NCI-H1105 (cell line): ENCODE measurements around the gene CTNNB1.
A peak's percentile ranks its signal among the peaks of the same experiment; 100 is the strongest.

ENCODE experiments used
- DNase-seq: peaks from one replicate; lab custom pipeline; 2025; lab: John Stamatoyannopoulos, UW

The CTNNB1 gene

DNA sequence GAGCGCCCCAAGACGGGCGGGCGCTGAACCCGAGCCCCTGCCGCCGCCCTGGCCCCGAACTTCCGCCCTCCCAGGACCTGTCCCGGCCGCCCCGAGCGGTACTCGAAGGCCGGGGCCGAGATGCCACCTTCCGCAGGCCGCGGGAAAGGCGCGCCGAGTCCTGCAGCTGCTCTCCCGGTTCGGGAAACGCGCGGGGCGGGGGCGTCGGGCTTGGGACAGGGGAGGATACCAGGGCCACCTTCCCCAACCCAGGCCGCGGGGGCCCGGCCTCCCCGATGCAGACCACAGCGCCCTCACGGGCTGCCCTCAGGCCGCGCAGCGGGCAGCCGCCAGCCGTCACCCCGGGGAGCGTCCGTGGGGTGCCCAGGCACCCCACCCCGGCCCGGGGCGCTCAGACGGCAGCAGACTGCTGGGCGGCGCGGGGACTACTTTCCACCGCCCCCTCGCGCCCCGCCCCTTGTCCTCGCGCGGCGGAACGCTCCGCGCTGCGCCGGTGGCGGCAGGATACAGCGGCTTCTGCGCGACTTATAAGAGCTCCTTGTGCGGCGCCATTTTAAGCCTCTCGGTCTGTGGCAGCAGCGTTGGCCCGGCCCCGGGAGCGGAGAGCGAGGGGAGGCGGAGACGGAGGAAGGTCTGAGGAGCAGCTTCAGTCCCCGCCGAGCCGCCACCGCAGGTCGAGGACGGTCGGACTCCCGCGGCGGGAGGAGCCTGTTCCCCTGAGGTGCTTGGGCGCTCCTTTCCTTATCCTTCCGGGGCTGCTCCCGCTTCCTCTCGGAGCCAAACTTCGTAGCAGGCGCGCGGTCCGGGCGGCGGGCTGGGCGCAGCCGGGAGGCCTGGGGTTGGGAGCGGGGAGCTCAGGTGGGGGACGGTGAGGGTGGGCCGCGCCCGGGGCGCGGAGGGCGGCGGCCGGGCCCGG lies at the start of gene CTNNB1:
TSS of gene CTNNB1 (plus strand) at position 556 of the 916 bp plus-strand sequence. CDS start 24,564 bp downstream, outside the sequence.
- DNase-seq = peak; percentile 83

DNA sequence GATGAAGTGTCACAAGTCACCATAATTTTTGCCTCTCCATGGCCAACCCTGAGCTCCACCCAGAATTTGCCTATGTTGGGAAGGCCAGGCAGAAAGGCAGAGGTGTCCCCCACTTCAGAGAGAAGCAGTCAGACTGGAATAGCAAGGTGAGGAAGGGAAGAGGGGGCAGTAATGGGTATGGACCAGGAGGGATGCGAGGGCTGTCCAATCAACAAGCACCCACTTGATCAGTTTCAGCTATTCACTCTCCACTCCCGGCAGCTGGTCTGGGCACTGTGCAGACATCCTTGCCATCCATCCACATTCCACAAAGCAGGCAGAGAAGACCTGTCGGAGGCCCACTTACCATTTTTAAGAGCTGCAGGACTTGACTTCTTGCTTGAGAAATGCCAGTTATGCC lies 43.5 kb upstream of the CTNNB1 start:
- no peak for DNase-seq

DNA sequence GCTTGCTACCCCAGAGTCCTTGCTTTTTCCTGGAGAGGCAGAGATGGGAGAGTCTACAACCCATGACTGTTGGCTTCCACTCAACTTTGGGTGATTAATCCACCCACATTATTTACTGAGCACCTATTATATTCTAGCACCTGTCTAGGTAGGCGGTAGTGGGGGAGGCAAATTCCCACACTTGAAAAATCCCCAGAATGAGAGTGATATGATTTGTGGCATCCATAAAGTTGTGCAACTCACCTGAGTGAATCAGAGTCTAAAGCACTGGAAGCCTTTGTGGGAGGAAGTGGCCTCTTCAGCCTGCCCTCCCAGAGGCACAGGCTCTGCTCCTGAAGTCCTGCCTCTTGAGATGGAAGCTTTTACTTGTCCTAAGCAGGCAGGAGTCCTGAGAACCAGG lies 40.4 kb upstream of the CTNNB1 start:
- no peak for DNase-seq

DNA sequence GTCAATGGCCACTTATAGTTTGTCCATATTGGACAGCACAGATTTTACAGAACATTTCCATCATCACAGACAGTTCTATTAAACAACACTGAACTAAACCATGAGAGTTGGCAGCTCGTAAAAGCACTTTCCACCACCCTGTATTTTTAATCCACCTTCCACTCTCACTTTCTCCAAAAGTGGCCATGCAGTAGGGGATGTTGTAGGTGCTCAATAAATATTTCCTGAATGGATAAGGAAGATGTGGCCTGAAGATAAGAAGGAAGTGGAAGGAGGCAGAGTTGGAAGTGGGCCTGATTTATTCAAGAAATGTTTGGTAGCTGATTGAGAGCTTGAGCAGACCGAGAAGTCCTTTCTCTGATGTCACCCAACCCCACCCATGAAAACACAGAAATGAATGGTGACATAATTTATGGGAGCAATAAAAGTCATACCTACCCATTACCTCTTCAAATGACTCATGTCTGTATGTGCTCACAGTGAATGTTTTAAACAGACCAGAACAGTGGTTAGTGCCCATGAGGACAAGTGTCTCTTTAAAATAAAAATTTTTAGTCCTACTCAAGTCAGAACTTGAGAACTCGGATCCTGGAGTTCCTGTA lies 39.6 kb upstream of the CTNNB1 start:
- no peak for DNase-seq

DNA sequence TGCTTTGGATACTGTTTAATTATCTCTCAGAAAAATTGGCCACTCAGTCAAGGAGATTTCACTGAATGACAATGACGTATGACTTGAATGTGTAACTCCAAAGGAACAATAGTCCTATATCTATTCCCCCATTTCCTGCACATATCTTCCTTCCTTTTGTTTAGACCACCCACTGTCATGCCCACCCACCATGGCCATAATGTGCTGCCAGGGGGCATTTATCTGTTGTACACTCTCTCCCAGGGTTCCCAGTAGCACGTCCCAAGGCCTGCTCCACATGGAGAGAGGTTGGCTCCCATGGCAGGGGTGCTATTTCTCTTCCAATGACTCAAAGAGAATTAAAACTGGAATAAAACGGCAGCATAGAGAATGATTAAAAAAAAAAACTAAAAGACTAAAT lies 36.8 kb upstream of the CTNNB1 start:
- DNase-seq = no peak

DNA sequence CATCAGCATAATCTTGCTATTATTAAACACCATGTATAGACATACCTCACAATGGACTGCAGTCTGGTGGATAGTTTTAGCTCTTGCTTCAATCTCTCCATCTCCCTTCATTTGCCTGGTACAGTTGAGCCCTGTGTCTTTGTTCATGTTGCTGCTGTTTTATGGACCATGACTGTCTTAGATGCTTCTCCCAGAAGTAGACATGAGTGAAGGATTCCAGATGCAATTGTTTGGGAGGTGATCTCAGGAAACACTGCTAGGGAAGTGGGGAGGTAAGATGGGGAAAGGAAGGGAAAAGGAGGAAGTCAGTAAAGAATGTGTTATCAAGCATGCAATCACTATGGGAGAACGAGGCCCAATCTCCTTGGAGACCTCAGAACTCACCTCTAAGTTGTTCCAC lies 36.3 kb upstream of the CTNNB1 start:
- no peak for DNase-seq

DNA sequence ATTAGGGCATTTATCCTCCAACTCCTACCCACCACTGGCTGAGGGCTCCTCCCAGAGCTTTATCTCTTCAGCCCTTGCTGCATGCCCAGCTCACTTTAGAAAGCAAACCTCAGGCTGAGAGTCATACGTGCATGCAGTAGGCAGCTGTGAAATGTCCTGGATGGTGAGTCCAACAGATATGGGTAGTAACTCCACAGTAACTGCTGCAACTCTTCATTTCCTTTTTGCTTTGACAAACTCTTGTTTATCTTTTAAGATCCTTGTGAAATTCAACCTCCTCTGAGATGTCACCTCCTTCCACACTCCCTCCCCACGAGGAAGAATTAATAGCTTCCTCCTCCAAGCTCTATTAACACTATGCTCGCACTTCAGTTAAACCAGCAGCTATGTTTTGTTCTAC lies 35.9 kb upstream of the CTNNB1 start:
- no peak for DNase-seq

DNA sequence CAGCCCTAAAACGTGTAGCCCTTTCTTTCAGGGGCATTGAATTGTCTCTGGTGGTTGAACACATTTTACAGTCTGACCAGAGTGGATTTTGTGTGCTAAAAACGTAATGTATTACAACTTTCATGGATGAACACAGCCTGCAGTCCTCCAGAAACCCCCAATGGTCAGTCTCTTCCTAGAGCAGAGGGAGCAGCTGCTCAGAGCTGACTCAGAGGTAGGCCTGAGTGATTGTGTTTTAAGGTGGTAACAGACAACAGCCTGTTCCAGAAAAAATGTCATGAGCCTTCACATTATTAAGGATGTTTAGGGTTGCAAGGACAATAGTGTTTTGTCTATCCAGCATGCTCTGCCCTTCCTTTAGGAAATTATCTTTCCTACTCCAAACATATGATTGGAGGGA lies 34.5 kb upstream of the CTNNB1 start:
- no peak for DNase-seq

DNA sequence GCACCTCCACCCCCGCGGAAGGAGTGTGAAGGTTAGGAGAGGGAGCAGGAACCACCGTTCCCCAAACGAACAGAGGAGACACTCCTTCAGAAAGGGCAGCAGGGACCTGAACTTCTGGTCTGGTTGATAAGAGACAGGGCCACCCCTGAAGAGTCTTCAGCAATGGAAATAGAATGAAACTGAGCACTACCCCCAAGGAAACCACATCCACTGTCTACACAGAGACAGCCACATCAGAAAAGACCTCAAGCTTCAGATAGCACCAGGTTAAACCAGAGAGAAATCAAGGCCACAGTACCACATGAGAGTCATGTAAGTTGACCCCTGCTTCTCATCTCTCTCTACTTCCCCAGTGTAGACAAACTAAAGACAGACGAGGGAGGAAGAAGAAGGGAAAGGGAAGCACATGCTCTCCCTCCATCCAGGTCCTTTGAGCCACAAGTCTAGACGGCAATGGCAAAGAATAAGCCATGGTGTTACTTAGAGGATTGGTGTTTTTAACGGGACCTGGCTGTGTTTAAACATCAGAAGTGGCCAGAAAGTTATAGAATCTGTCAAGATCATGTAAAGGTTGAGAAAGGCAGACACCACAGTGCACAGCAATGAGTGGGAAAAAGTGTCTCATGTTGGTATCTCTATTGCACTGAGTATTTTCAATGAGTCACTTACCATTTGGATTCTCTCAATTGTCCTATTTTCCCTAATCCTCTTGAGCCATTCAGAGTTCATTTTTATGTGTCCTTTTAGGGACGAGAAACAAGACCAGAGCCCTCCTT lies 31.4 kb upstream of the CTNNB1 start:
- DNase-seq = no peak

DNA sequence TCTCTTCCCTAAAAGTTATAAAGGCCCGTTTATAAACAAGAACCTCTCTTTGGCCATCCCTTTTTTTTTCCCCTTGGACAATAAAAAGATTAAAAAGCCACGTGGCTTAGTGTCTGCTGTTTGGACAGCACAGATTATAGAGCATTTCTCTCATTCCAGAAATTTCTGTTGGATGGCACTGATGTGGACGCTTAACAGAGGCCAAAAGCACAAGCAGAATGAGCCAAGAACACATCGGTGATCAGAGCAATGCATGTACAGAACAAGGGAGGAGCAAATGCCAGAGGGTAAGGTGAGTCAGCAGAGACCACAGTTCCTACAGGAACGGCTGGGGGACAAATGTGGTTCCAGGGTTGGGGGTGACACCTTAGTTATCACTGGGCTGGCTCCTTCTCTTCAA lies 30.3 kb upstream of the CTNNB1 start:
- no peak for DNase-seq

DNA sequence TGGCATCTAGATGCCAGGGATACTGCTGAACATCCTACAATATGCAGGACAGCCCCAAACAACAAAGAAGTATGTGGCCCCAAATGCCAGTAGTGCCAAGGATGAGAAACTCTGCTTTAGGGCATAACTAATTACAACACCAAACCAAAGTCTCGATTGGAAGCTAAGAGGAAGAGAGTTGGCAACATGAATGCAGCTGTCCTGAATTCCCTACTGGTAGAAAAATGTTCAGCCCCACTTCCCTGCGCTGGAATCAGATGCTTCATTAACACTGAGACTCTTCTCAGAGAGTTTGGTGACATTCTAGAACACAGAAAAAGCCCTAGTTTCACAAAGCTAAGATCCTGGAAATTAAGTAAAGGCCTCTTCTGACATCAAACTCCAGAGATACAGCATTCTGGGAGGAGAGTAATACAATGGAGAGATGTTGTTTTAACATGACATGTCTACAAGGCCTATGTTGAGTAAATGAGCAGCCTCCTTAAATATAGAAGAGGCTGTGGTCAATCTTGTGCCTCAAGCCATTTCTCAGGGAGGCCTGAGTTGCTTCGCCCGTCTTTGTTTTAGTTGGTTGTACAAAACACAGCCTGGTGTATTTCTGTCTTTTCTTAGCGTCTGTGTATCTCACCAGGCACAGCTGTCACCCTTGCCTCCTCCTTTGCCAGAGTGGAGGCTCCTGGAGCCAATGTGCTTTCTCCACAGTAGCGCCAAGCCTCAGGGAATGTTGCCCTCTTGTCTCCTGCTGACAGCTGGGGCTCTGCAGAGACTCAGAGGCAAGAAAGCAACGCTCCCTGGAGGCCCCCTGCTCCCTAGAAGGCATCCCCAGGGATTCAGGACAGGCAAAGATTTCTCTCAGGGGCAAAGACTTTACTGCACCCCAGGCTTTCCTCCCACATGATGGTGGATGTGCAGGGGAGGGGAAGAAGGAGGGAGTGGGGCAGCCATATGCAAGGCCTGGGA lies 25.1 kb upstream of the CTNNB1 start:
- no peak for DNase-seq

DNA sequence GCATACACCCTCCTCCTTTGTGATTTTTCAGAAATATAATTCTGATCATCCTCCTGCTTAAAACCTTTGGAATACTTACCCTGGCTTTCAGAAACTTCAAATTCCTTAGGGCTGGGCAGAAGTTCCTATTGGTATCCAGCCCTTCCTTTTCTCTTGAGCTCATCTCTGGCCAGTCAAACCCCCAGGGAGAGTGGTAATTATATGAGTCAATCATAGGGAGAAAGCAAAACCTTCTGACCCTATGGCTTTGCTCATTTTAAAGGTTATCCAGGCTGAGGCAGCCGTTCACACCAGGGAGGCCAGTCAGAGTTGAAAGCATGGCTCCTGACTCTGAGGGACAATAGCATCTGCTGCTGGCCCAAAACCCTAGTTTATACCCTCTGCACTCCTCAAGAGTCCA lies 23.9 kb upstream of the CTNNB1 start:
- DNase-seq = no peak

DNA sequence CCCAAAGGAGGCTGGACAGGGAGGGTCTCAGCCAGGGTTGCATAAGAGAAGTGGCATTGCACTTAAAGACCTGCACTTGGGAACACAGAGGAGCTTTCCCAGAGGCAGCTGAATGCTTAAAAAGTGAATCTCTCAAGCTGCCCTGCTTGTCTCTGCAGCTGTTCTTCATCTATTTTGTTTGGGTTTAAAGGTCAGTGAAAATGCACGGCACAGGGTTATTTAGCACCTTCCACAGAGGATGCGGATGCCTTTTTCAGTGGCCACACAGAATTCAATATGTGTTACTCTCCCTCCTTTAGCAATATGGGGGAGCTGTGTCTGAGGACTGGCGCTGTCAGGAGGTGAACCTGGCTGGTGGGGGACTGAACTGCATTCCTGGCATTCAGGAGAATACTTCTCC lies 22.7 kb upstream of the CTNNB1 start:
- DNase-seq = no peak

GRCh38 chr3:41178576-41178975 lies 20.7 kb upstream of the CTNNB1 start:
- no peak for DNase-seq

GRCh38 chr3:41180396-41180795 lies 18.9 kb upstream of the CTNNB1 start:
- DNase-seq = no peak

- no peak for DNase-seq
Observed at GRCh38 chr3:41182504-41183059, 16.7 kb upstream of the CTNNB1 start.

DNA sequence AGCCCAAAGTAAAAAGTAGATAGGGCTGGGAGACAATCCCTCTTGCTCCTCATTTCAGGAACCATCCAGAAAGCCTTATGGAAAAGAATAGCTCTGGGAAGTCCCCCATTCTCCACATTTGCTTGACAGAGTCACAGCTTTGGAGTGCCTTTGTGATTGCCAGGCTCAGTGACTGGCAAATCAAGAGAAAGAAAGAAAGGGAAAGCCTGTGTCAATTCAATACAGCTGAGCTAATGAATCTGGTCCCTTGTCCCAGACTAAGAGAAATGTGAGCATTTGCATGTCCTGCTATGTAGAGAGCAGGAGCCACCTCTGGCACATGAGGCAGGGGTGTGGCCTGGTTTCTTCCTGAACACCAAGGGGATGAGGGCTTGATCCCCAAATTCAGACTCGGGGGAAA lies 14.9 kb upstream of the CTNNB1 start:
- DNase-seq = no peak

DNA sequence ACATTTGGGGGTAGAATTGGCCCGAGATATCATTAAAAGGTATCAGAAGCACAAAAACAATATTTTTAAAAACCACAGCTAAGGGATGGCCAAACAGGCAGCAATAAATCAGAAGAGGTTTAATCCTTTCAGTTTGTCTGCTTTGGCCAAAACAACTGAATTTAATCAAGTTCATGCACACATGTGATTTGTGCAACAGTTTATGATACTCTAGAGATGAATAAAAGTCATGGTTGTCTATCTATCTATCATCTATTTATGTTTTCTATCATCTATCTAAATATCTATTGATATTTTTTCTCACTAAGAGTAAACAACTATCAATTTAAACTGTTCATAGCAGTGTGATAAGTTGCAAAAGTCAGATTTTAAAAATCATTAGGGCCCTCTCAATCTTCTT lies 13.0 kb upstream of the CTNNB1 start:
- DNase-seq = no peak

GRCh38 chr3:41188306-41188705 lies 11.0 kb upstream of the CTNNB1 start:
- no peak for DNase-seq

GRCh38 chr3:41190509-41191284 lies 8.6 kb upstream of the CTNNB1 start:
- no peak for DNase-seq

DNA sequence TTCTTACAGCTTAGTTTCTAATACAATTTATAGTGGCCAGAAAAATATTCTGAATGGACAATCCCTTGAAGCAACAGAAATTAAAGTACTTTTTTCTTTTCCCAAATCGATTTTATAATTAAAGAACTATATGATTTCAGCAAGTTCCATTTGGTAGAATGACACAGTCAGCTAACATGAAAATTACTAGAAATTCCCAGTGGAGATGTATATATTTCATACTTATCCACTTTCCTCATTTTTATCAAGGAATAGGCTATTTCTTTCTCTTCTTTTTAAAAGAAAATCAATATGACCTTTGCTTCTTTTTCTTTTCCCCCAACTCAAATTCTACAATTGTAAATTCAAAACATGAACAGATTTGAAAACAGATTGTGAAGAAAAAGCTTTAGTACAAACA lies 6.4 kb upstream of the CTNNB1 start:
- DNase-seq = no peak
